A673 (cell line): ENCODE measurements around the gene MOB2. TPM values are rescaled to one million over a fixed set of nuclear protein-coding genes. Genes with fewer than 3 reads are reported as not detected.

Experiments used
- BruUV-seq: library from RNA; stranded (reverse); fragments of 400-500 nt; replicated peaks from 2 replicates; lab custom pipeline; 2021; lab: Mats Ljungman, UMichigan
- CTCF ChIA-PET: fragments of 300-600 bp; sonication (Branson Sonifier 250); formaldehyde crosslinking; loops from one replicate; lab custom pipeline; 2022; ENCODE audit warnings: antibody characterized with exemption; lab: Charles Lee
- POLR2A ChIA-PET: fragments of 300-600 bp; sonication (Branson Sonifier 250); formaldehyde crosslinking; loops from one replicate; lab custom pipeline; 2022; ENCODE audit warnings: antibody characterized with exemption; ENCODE audit not compliant: low non-redundant PET; lab: Charles Lee
- DNase-seq: peaks from one replicate; pipeline ENCODE4 v3.0.0-alpha.2; 2015; ENCODE audit warnings: low spot score
- H3K27ac ChIP-seq: fragments of 200-600 bp; sonication (generic); 2 replicates; pipeline ENCODE4 v1.5.1; 2016; ENCODE audit warnings: mixed run types, low read depth, mild to moderate bottlenecking, mixed read lengths, antibody characterized with exemption, low read length; ENCODE audit not compliant: poor library complexity, severe bottlenecking
- H3K27me3 ChIP-seq: fragments of 200-600 bp; sonication (generic); replicated peaks from 2 replicates; pipeline ENCODE4 v1.6.1; 2017; ENCODE audit warnings: mixed run types, low read depth, mild to moderate bottlenecking, mixed read lengths, antibody characterized with exemption, low read length; ENCODE audit not compliant: insufficient read depth, poor library complexity
- H3K36me3 ChIP-seq: fragments of 200-600 bp; sonication (generic); 2 replicates; pipeline ENCODE4 v1.6.1; 2016; ENCODE audit warnings: mixed run types, mild to moderate bottlenecking, mixed read lengths, antibody characterized with exemption, low read length; ENCODE audit not compliant: insufficient read depth, poor library complexity, severe bottlenecking
- H3K4me1 ChIP-seq: fragments of 200-600 bp; sonication (generic); 2 replicates; pipeline ENCODE4 v1.6.1; 2017; ENCODE audit warnings: mixed run types, mild to moderate bottlenecking, mixed read lengths, antibody characterized with exemption, low read length; ENCODE audit not compliant: insufficient read depth, poor library complexity, severe bottlenecking
- H3K4me3 ChIP-seq: fragments of 200-600 bp; sonication (generic); 2 replicates; pipeline ENCODE4 v1.5.1; 2016; ENCODE audit warnings: low read depth, mixed run types, mild to moderate bottlenecking, mixed read lengths, low read length; ENCODE audit not compliant: poor library complexity, severe bottlenecking
- H3K9me3 ChIP-seq: fragments of 200-600 bp; sonication (generic); 2 replicates; pipeline ENCODE4 v1.6.1; 2016; ENCODE audit warnings: mixed run types, low read depth, mild to moderate bottlenecking, mixed read lengths, antibody characterized with exemption, low read length; ENCODE audit not compliant: poor library complexity, severe bottlenecking
- EZH2 ChIP-seq: fragments of 200-600 bp; sonication (generic); IDR thresholded peaks from 2 replicates; pipeline ENCODE4 v1.6.1; 2017; ENCODE audit warnings: borderline replicate concordance, low read depth, mild to moderate bottlenecking, mixed read lengths, antibody characterized with exemption, low read length; ENCODE audit not compliant: poor library complexity, severe bottlenecking
- intact Hi-C: fragments of 100-400 bp; cut with micrococcal nuclease; formaldehyde crosslinking; loops from one replicate; pipeline ENCODE4 v1.10.0; 2022; ENCODE audit not compliant: unreplicated experiment
- total RNA-seq: library from RNA; stranded (reverse); gene quantifications from 2 replicates; pipeline ENCODE4 v1.2.3, GENCODE V29; 2021
- TF ChIP-seq, protein P1 (sequence below): fragments of 300-800, 200-600 bp; sonication (generic); conservative IDR thresholded peaks from 2 replicates; pipeline ENCODE4 v1.5.1; 2017; ENCODE audit warnings: low read depth, mild to moderate bottlenecking, antibody characterized with exemption, low read length, moderate library complexity, mixed read lengths

MOB2 gene
- total RNA-seq, 1 experiment from 2014 or later, result 14.7 TPM

DNA sequence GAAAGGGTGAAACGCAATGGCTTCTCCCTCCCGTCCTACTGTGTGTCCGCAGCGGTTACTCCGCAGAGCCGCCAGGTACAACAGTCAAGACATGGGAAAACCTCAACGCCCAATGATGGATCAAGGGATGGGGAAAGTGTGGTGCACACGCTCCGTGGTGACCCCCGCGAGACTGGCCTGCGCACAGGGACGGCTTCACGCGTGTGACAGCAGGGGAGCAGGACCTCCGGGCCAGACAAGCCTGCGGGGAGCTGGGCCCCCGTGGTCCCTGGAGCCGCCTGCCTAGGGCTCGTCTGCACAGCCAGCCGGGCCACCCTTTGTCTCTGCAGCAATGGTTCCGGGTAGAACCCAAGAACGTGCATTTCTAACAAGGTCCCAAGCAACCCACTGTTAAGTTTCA lies 31.7 kb upstream of the MOB2 start:
- DNase-seq, result no peak
- no TSS peak for BruUV-seq
- CTCF ChIA-PET, result no interaction called here
- Histone ChIP-seq H3K27ac (no peak overlapping the region), H3K27me3 (no peaks in the 10 kb centered on the region), H3K9me3 (no peaks in the 10 kb centered on the region), H3K4me3 (no peak overlapping the region), H3K4me1 (peaks cover 4% of the 10 kb centered on the region), H3K36me3 (no peaks in the 10 kb centered on the region)
- no peak for TF ChIP-seq EZH2
- TF ChIP-seq, protein P1, sequence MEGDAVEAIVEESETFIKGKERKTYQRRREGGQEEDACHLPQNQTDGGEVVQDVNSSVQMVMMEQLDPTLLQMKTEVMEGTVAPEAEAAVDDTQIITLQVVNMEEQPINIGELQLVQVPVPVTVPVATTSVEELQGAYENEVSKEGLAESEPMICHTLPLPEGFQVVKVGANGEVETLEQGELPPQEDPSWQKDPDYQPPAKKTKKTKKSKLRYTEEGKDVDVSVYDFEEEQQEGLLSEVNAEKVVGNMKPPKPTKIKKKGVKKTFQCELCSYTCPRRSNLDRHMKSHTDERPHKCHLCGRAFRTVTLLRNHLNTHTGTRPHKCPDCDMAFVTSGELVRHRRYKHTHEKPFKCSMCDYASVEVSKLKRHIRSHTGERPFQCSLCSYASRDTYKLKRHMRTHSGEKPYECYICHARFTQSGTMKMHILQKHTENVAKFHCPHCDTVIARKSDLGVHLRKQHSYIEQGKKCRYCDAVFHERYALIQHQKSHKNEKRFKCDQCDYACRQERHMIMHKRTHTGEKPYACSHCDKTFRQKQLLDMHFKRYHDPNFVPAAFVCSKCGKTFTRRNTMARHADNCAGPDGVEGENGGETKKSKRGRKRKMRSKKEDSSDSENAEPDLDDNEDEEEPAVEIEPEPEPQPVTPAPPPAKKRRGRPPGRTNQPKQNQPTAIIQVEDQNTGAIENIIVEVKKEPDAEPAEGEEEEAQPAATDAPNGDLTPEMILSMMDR, result no peak
- POLR2A ChIA-PET, result no interaction called here
- intact Hi-C loops, result no loop called here

DNA sequence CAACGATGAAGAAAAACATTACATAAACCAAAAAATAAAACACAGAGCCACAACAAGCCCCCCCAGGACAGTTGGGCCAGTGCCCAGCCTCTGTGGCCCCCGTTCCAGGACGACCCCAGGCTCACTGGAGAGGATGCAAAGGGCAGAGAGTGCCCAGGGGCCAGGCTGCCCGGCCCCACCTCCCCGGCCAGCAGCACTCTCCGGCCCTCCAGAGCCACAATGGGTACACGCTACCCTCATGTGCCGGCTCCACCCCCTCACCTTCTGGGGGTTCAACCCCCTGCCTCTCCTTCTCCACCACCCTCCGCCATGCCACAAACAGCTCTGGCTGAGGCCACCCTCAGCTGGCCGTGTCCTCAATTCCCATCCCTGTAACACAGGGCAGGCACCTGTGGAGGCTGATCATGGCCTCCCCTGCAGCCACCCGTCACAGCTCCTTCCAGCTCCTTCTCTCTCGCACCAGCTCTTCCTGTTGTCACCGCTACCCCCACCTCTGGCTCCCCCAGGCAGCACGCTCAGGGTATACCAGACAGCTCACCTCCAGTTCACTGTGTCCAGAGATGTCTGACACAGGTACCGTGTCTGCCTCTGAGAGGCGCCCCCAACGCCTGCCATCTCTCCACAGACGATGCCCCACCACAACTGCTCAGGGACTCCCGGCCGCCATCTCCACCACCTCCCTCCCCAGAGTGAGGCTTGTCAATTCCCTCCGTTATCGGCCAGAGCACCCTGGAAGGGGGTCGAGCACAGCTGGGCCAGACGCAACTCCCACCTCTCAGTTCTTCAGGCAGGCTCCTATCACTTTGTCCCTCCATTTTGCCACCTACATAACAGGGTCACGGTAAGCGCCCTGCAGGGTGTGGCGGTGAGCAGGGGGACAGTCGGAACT lies 30.8 kb upstream of the MOB2 start:
- Histone ChIP-seq H3K27me3 (no peaks in the 10 kb centered on the region), H3K27ac (no peak overlapping the region), H3K9me3 (no peaks in the 10 kb centered on the region), H3K4me3 (no peak overlapping the region), H3K4me1 (peaks cover 4% of the 10 kb centered on the region), H3K36me3 (no peaks in the 10 kb centered on the region)
- TF ChIP-seq EZH2, result no peak
- TF ChIP-seq, protein P1, result no peak
- no peak for DNase-seq
- CTCF ChIA-PET, result no interaction called here
- intact Hi-C loops, result no loop called here
- BruUV-seq, result no TSS peak
- POLR2A ChIA-PET, result no interaction called here

DNA sequence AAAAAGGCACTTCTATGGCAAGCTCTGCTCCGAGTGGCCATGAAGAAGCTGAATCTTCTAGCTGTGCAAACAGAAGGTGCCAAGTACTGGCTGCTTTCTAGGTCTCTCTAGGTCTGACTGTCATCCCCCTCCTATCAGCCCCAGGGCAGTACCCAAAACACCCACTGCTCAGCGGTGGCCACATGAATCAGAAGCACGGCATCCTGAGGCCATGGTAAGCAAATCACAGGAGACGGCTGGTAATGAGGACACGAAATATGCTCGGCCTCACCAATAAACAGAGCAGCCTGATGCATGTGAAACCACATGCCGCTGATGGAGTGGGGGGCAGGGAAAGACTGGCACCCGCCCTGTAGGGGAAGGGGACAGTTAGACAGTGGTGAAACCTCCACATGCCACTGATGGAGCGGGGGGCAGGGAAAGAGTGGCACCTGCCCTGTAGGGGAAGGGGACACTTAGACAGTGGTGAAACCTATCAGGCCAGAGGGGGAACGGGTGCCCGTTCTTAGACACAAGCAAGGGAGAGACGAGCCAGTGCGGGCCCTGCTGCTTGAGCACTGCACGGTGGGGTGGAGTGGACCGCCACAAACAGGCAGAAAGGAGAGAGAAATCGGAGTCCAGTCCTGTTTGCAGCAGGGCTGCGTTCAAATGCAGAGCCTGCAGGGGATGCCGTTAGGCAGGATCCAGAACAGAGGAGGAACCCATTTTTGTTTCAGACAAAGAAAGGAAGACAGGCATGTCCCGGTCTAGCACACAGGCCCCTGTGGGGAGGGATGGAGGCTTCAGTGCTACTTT lies 29.9 kb upstream of the MOB2 start:
- peaks cover 4% of the 10 kb centered on the region for H3K4me1 ChIP-seq
- no peak overlapping the region for H3K27ac ChIP-seq
- ChIA-PET CTCF (no interaction called here), POLR2A (no interaction called here)
- H3K36me3 ChIP-seq, result no peaks in the 10 kb centered on the region
- BruUV-seq, result no TSS peak
- no peaks in the 10 kb centered on the region for H3K9me3 ChIP-seq
- DNase-seq, result no peak
- no peak overlapping the region for H3K4me3 ChIP-seq
- TF ChIP-seq EZH2, result no peak
- TF ChIP-seq, protein P1, result no peak
- intact Hi-C loops, result no loop called here
- no peaks in the 10 kb centered on the region for H3K27me3 ChIP-seq
